ENCODE results near the gene ANAPC5.

Gene ANAPC5

GRCh38 chr12:121366063-121366459, 13.8 kb upstream of the ANAPC5 start:
- DNase-seq (ENCODE audit: low read depth), result no peak

- no peak for DNase-seq (ENCODE audit: low read depth)
These were observed 13.3 kb upstream of the ANAPC5 start for GRCh38 chr12:121365416-121366062.

GRCh38 chr12:121364683-121365121, 12.5 kb upstream of the ANAPC5 start:
- no peak for DNase-seq (ENCODE audit: low read depth)

GRCh38 chr12:121358073-121358472, 5.9 kb upstream of the ANAPC5 start:
- no peak for DNase-seq (ENCODE audit: low read depth)

GRCh38 chr12:121357331-121357730, 5.1 kb upstream of the ANAPC5 start:
- no peak for DNase-seq (ENCODE audit: low read depth)

- DNase-seq (ENCODE audit: low read depth), result no peak
These were observed 4.4 kb upstream of the ANAPC5 start for GRCh38 chr12:121356657-121357056.

- no peak for DNase-seq (ENCODE audit: low read depth)
These were observed 3.6 kb upstream of the ANAPC5 start for GRCh38 chr12:121355818-121356217.

- no peak for DNase-seq (ENCODE audit: low read depth)
These were observed 439 bp upstream of the ANAPC5 start for GRCh38 chr12:121352682-121353018.

- DNase-seq (ENCODE audit: low read depth), result no peak
These were observed 5.5 kb downstream of the ANAPC5 start for GRCh38 chr12:121346747-121347146.

GRCh38 chr12:121345151-121345815, 6.9 kb downstream of the ANAPC5 start:
- no peak for DNase-seq (ENCODE audit: low read depth)

GRCh38 chr12:121344506-121344905, 7.7 kb downstream of the ANAPC5 start:
- no peak for DNase-seq (ENCODE audit: low read depth)

- no peak for DNase-seq (ENCODE audit: low read depth)
These were observed 14.8 kb downstream of the ANAPC5 start for GRCh38 chr12:121337416-121337815.

GRCh38 chr12:121334513-121335343, 17.5 kb downstream of the ANAPC5 start:
- DNase-seq (ENCODE audit: low read depth), result no peak

- no peak for DNase-seq (ENCODE audit: low read depth)
These were observed 18.5 kb downstream of the ANAPC5 start for GRCh38 chr12:121333747-121334146.

GRCh38 chr12:121331248-121331647, 21.0 kb downstream of the ANAPC5 start:
- no peak for DNase-seq (ENCODE audit: low read depth)

- DNase-seq (ENCODE audit: low read depth), result no peak
These were observed 21.5 kb downstream of the ANAPC5 start for GRCh38 chr12:121330692-121331091.

- DNase-seq (ENCODE audit: low read depth), result no peak
These were observed 22.0 kb downstream of the ANAPC5 start for GRCh38 chr12:121330195-121330594.

- no peak for DNase-seq (ENCODE audit: low read depth)
These were observed 23.6 kb downstream of the ANAPC5 start for GRCh38 chr12:121328620-121329019.

- no peak for DNase-seq (ENCODE audit: low read depth)
These were observed 25.1 kb downstream of the ANAPC5 start for GRCh38 chr12:121326996-121327674.

GRCh38 chr12:121325922-121326396, 26.3 kb downstream of the ANAPC5 start:
- no peak for DNase-seq (ENCODE audit: low read depth)

GRCh38 chr12:121323908-121324307, 28.3 kb downstream of the ANAPC5 start:
- no peak for DNase-seq (ENCODE audit: low read depth)

- no peak for DNase-seq (ENCODE audit: low read depth)
These were observed 34.1 kb downstream of the ANAPC5 start for GRCh38 chr12:121318121-121318520.

All from stimulated activated CD8-positive, alpha-beta memory T cell treated with anti-CD3 and anti-CD28 coated beads, Interleukin-15, amount 100 ng/mL, for 24 hours (primary cell).